SK-N-SH treated with all-trans-retinoic acid at 6 μM for 48 hours (cell line): ENCODE measurements around the gene ALLC.

ENCODE experiments used
- ATAC-seq: fragments of 200-7000 bp; cut with Tn5 transposase; 3 replicates; pipeline ENCODE4 v1.9.1; 2020; ENCODE audit warnings: mild to moderate bottlenecking, moderate library complexity
- ARNTL ChIP-seq: fragments of 450-650 bp; formaldehyde crosslinking; IDR thresholded peaks from 2 replicates; pipeline ENCODE4 v1.5.0; 2020; ENCODE audit warnings: low read depth, mild to moderate bottlenecking, moderate library complexity, borderline replicate concordance
- BACH2 ChIP-seq: fragments of 250-450 bp; sonication (Bioruptor Pico); IDR thresholded peaks from 2 replicates; pipeline ENCODE4 v1.9.0; 2021; ENCODE audit warnings: mild to moderate bottlenecking, borderline replicate concordance
- CREB5 ChIP-seq: fragments of 250-450 bp; sonication (Bioruptor Pico); IDR thresholded peaks from 2 replicates; pipeline ENCODE4 v1.5.1; 2020; ENCODE audit warnings: low read depth, mild to moderate bottlenecking, moderate library complexity
- CSDC2 ChIP-seq: fragments of 250-450 bp; sonication (Bioruptor Pico); IDR thresholded peaks from 2 replicates; pipeline ENCODE4 v1.5.0; 2020; ENCODE audit warnings: mild to moderate bottlenecking, moderate library complexity
- CSRNP3 ChIP-seq: fragments of 250-450 bp; sonication (Bioruptor Pico); IDR thresholded peaks from 2 replicates; pipeline ENCODE4 v1.5.1; 2021; ENCODE audit warnings: mild to moderate bottlenecking, moderate library complexity
- ESRRG ChIP-seq: fragments of 250-450 bp; sonication (Bioruptor Pico); IDR thresholded peaks from 2 replicates; pipeline ENCODE4 v1.6.1; 2021; ENCODE audit warnings: mild to moderate bottlenecking
- GLIS3 ChIP-seq: fragments of 250-450 bp; sonication (Bioruptor Pico); IDR thresholded peaks from 2 replicates; pipeline ENCODE4 v1.5.0; 2020; ENCODE audit warnings: mild to moderate bottlenecking, moderate library complexity
- ISL1 ChIP-seq: fragments of 250-450 bp; sonication (Bioruptor Pico); IDR thresholded peaks from 2 replicates; pipeline ENCODE4 v2.1.2; 2022; ENCODE audit warnings: mild to moderate bottlenecking, moderate library complexity
- OSR1 ChIP-seq: fragments of 250-450 bp; sonication (Bioruptor Pico); IDR thresholded peaks from 2 replicates; pipeline ENCODE4 v1.8.0; 2022; ENCODE audit warnings: moderate library complexity, mild to moderate bottlenecking, inconsistent platforms
- PATZ1 ChIP-seq: fragments of 250-450 bp; sonication (Bioruptor Pico); IDR thresholded peaks from 2 replicates; pipeline ENCODE4 v1.8.0; 2020; ENCODE audit warnings: mild to moderate bottlenecking, moderate library complexity, borderline replicate concordance
- RARB ChIP-seq: fragments of 250-450 bp; sonication (Bioruptor Pico); IDR thresholded peaks from 2 replicates; pipeline ENCODE4 v1.8.0; 2021; ENCODE audit warnings: mild to moderate bottlenecking, moderate library complexity
- TCF4 ChIP-seq: fragments of 250-450 bp; sonication (Bioruptor Pico); IDR thresholded peaks from 2 replicates; pipeline ENCODE4 v1.8.0; 2021; ENCODE audit warnings: mild to moderate bottlenecking, moderate library complexity, borderline replicate concordance
- TOX ChIP-seq: fragments of 250-450 bp; sonication (Bioruptor Pico); IDR thresholded peaks from 2 replicates; pipeline ENCODE4 v1.8.0; 2021; ENCODE audit warnings: mild to moderate bottlenecking, moderate library complexity, borderline replicate concordance
- TSHZ2 ChIP-seq: fragments of 250-450 bp; sonication (Bioruptor Pico); IDR thresholded peaks from 2 replicates; pipeline ENCODE4 v1.5.0; 2020; ENCODE audit warnings: mild to moderate bottlenecking, moderate library complexity
- ZC3H10 ChIP-seq: fragments of 250-450 bp; sonication (Bioruptor Pico); IDR thresholded peaks from 2 replicates; pipeline ENCODE4 v1.5.1; 2021; ENCODE audit warnings: mild to moderate bottlenecking, moderate library complexity
- ZFP3 ChIP-seq: fragments of 250-450 bp; sonication (Bioruptor Pico); IDR thresholded peaks from 2 replicates; pipeline ENCODE4 v1.5.0; 2020; ENCODE audit warnings: mild to moderate bottlenecking, moderate library complexity
- ZFP30 ChIP-seq: fragments of 450-650 bp; formaldehyde crosslinking; IDR thresholded peaks from 2 replicates; pipeline ENCODE4 v1.5.0; 2022; ENCODE audit warnings: mild to moderate bottlenecking, moderate library complexity
- ZNF565 ChIP-seq: fragments of 450-650 bp; formaldehyde crosslinking; conservative IDR thresholded peaks from 2 replicates; pipeline ENCODE4 v1.5.0; 2020; ENCODE audit warnings: low read depth, mild to moderate bottlenecking, moderate library complexity
- ZNF70 ChIP-seq: fragments of 450-650 bp; formaldehyde crosslinking; IDR thresholded peaks from 2 replicates; pipeline ENCODE4 v1.5.0; 2020; ENCODE audit warnings: mild to moderate bottlenecking, moderate library complexity
- ZNF8 ChIP-seq: fragments of 450-650 bp; formaldehyde crosslinking; IDR thresholded peaks from 2 replicates; pipeline ENCODE4 v1.5.0; 2020; ENCODE audit warnings: mild to moderate bottlenecking, moderate library complexity

ALLC gene

GRCh38 chr2:3636586-3637310 lies 21.3 kb upstream of the ALLC start:
- TF ChIP-seq ISL1 (no peak), ZNF565 (CRISPR knock-in tag) (no peak), PATZ1 (CRISPR knock-in tag) (no peak), TSHZ2 (CRISPR knock-in tag) (no peak), ZNF8 (no peak), CREB5 (no peak), CSDC2 (CRISPR knock-in tag) (no peak), CSRNP3 (CRISPR knock-in tag) (no peak), ZFP3 (CRISPR knock-in tag) (no peak), ZNF70 (CRISPR knock-in tag) (no peak), TOX (no peak), TCF4 (CRISPR knock-in tag) (no peak), GLIS3 (CRISPR knock-in tag) (no peak), ESRRG (no peak), ZFP30 (no peak)
- ATAC-seq: no peak

GRCh38 chr2:3637311-3637675 lies 20.7 kb upstream of the ALLC start:
- ATAC-seq: no peak
- TF ChIP-seq OSR1 (CRISPR knock-in tag) (no peak), ZC3H10 (CRISPR knock-in tag) (no peak), PATZ1 (CRISPR knock-in tag) (no peak)

GRCh38 chr2:3637692-3638455 lies 20.1 kb upstream of the ALLC start:
- no peak for ATAC-seq
- TF ChIP-seq TSHZ2 (CRISPR knock-in tag) (no peak), GLIS3 (CRISPR knock-in tag) (no peak), ARNTL (no peak), CREB5 (no peak), CSDC2 (CRISPR knock-in tag) (no peak), BACH2 (CRISPR knock-in tag) (no peak), ZC3H10 (CRISPR knock-in tag) (no peak), ZNF565 (CRISPR knock-in tag) (no peak), CSRNP3 (CRISPR knock-in tag) (no peak), ZNF70 (CRISPR knock-in tag) (no peak), ZFP30 (no peak), ISL1 (no peak), RARB (CRISPR knock-in tag) (no peak)
